Caco-2 (cell line): ENCODE measurements around the gene ANXA3. TPM values are rescaled to one million over a fixed set of nuclear protein-coding genes. Genes with fewer than 3 reads are reported as not detected.
"Not testable (repeated sequence)": the region's sequence is repeated elsewhere in the genome, so short reads cannot be mapped to it uniquely, and the experiment has no call there.

ENCODE experiments used
- Bru-seq: library from RNA; stranded (reverse); fragments of 400-500 nt; gene quantifications from one replicate; lab custom pipeline; 2021; lab: Mats Ljungman, UMichigan
- BruChase-seq, 2 experiments: library from RNA; stranded (reverse); fragments of 400-500 nt; gene quantifications; one replicate each; lab custom pipeline; 2021; lab: Mats Ljungman, UMichigan
- BruUV-seq: library from RNA; stranded (reverse); fragments of 400-500 nt; replicated peaks from 2 replicates; lab custom pipeline; 2021; lab: Mats Ljungman, UMichigan
- CTCF ChIA-PET: fragments of 300-600 bp; sonication (Branson Sonifier 250); formaldehyde crosslinking; loops from one replicate; lab custom pipeline; 2022; ENCODE audit warnings: antibody characterized with exemption; lab: Charles Lee
- POLR2A ChIA-PET: fragments of 300-600 bp; sonication (Branson Sonifier 250); formaldehyde crosslinking; loops from one replicate; lab custom pipeline; 2022; ENCODE audit warnings: antibody characterized with exemption; lab: Charles Lee
- DNase-seq, 2 experiments: peaks; one replicate each; pipeline versions ENCODE4 v3.0.0 to v3.0.0-alpha.2; 2020 to 2022
- H3K27me3 ChIP-seq: replicated peaks from 2 replicates; pipeline ENCODE4 v1.6.0; 2011; ENCODE audit warnings: low read length; ENCODE audit not compliant: control insufficient read depth, insufficient read depth
- H3K36me3 ChIP-seq: 2 replicates; pipeline ENCODE4 v1.5.1; 2011; ENCODE audit warnings: low read length; ENCODE audit not compliant: control insufficient read depth, insufficient read depth
- H3K4me1 ChIP-seq: fragments of 250-450 bp; sonication (Bioruptor Pico); 2 replicates; pipeline ENCODE4 v1.5.1; 2020; ENCODE audit warnings: mild to moderate bottlenecking
- H3K4me3 ChIP-seq: 2 replicates; pipeline ENCODE4 v1.5.1; 2011; ENCODE audit warnings: low read depth, mild to moderate bottlenecking, control low read depth, low read length
- H3K9me3 ChIP-seq: fragments of 250-450 bp; sonication (Bioruptor Pico); 2 replicates; pipeline ENCODE4 v1.5.1; 2020; ENCODE audit warnings: mild to moderate bottlenecking, moderate library complexity
- H3K27ac Mint-ChIP-seq: one replicate; pipeline ENCODE4 v1.8.0; 2022; ENCODE audit warnings: mixed read lengths; ENCODE audit not compliant: unreplicated experiment
- H3K27me3 Mint-ChIP-seq: one replicate; pipeline ENCODE4 v1.8.0; 2022; ENCODE audit warnings: mixed read lengths; ENCODE audit not compliant: insufficient read depth, unreplicated experiment
- H3K36me3 Mint-ChIP-seq: one replicate; pipeline ENCODE4 v1.8.0; 2022; ENCODE audit warnings: mild to moderate bottlenecking, mixed read lengths; ENCODE audit not compliant: insufficient read depth, unreplicated experiment
- H3K4me1 Mint-ChIP-seq: one replicate; pipeline ENCODE4 v1.8.0; 2022; ENCODE audit warnings: low read depth, mixed read lengths; ENCODE audit not compliant: unreplicated experiment
- H3K4me3 Mint-ChIP-seq: one replicate; pipeline ENCODE4 v1.8.0; 2022; ENCODE audit warnings: mild to moderate bottlenecking, moderate library complexity, mixed read lengths; ENCODE audit not compliant: unreplicated experiment
- H3K9me3 Mint-ChIP-seq: one replicate; pipeline ENCODE4 v1.8.0; 2022; ENCODE audit warnings: mixed read lengths; ENCODE audit not compliant: unreplicated experiment
- CTCF ChIP-seq, 2 experiments: fragments of 200-600 bp in 1 of 2; IDR thresholded peaks; 1 replicate in 1 of 2; 2 replicates in 1 of 2; pipeline versions ENCODE4 v1.5.1 to v1.8.0; 2011 to 2022; ENCODE audit warnings: antibody characterized with exemption in 1 of 2, control low read depth in 1 of 2, inconsistent platforms in 1 of 2, low read depth in 1 of 2, low read length in 1 of 2, mild to moderate bottlenecking in 1 of 2, moderate library complexity in 1 of 2; ENCODE audit not compliant: insufficient read depth in 1 of 2, severe bottlenecking in 1 of 2, unreplicated experiment in 1 of 2
- intact Hi-C: fragments of 100-400 bp; cut with micrococcal nuclease; formaldehyde crosslinking; loops from one replicate; pipeline ENCODE4 v1.10.0; 2022; ENCODE audit not compliant: unreplicated experiment
- long read RNA-seq: library from polyadenylated mRNA; stranded (forward); transcript quantifications from one replicate; pipeline ENCODE4 v2.0.0, GENCODE V29; 2022
- total RNA-seq: library from RNA; stranded (reverse); gene quantifications from 2 replicates; pipeline ENCODE4 v1.2.3, GENCODE V29; 2022

Gene ANXA3
- total RNA-seq (327 and 361 TPM in 2 replicates), Bru-seq, nascent RNA (percentile 98 among the genes with signal in this experiment), BruChase-seq, experiment 1, labeled RNA remaining after a 2-hour chase (percentile 94 among the genes with signal in this experiment), BruChase-seq, experiment 2, labeled RNA remaining after a 6-hour chase (percentile 95 among the genes with signal in this experiment)
- long read RNA-seq, transcript ANXA3-201 (13 exons, 1,657 nt): major isoform, 776 of 909 reads
- long read RNA-seq, transcript ANXA3-209 (12 exons, 1,335 nt): minor isoform, 8 of 909 reads
- long read RNA-seq, partial matches to known transcripts: 25 of 909 reads
- long read RNA-seq, other reads (novel, unspliced or antisense): 91 of 909 reads

DNA sequence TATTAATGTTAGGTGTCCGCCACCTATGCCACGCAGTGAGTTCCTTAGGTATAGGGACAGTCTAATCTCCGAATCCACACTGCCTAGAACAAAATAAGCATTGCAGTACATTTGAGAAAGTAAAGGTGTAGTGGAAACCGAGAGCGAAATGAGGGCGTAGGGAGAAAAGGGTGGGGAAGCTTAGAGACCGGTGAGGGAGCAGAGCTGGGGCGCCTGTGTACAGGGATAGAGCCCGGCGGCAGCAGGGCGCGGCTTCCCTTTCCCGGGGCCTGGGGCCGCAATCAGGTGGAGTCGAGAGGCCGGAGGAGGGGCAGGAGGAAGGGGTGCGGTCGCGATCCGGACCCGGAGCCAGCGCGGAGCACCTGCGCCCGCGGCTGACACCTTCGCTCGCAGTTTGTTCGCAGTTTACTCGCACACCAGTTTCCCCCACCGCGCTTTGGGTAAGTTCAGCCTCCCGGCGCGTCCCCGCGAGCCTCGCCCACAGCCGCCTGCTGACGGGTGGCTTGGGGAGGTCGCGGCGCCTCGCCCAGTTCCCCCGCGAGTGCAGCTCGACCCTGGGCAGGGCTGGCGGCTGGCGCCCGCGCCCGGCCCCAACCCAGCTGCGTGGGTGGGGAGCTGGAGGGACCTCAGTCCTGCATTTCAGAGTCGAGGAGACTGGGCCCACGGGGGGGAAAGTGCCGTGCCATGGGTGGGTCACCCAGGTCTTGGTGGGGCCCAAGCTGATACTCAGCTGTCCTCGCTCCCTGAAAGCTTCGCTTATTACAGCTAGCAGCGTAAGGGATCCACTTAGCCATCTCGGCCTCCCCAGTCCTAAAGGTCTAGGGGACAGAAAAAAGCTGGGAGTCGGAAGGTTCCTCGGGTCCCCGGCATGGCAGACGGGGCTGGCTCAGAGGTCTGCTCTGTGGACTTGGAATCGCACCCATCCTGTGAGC lies at the start of gene ANXA3:
Gene ANXA3, plus strand, starts transcription at position 351 of the 932 bp plus-strand sequence. CDS start 2,704 bp downstream, outside the sequence.
- CTCF ChIA-PET: no interaction called here
- no peaks in the 10 kb centered on the region for H3K27me3 ChIP-seq
- peak within 1 kb of the TSS; percentile 74 for H3K4me3 ChIP-seq
- no peak for TF ChIP-seq CTCF (IDR thresholded peaks at IDR 0.05; ENCODE audit: insufficient read depth in 1 of 2, low read depth in 1 of 2, low read length in 1 of 2, severe bottlenecking in 1 of 2, unreplicated experiment in 1 of 2)
- H3K36me3 Mint-ChIP-seq: peaks cover 65% of the 10 kb centered on the region
- H3K4me3 Mint-ChIP-seq: peak within 1 kb of the TSS; percentile 86
- H3K36me3 ChIP-seq: no peaks in the 10 kb centered on the region; the same call in 1 of the 2 replicates
- H3K9me3 Mint-ChIP-seq: no peaks in the 10 kb centered on the region
- POLR2A ChIA-PET: interaction anchor here (0.5 to 4.3 kb wide), 6 partner anchors 10 to 732 kb away, joined by 3 to 48 read pairs (median 3); no protein-coding TSS in a partner anchor
- peaks cover 27% of the 10 kb centered on the region for H3K4me1 Mint-ChIP-seq
- BruUV-seq: no TSS peak
- peak; percentile 87 to 90 for DNase-seq
- H3K4me1 ChIP-seq: peaks cover 54% of the 10 kb centered on the region
- H3K27me3 Mint-ChIP-seq: no peaks in the 10 kb centered on the region
- H3K27ac Mint-ChIP-seq: peak within 1 kb of the TSS; percentile 90
- intact Hi-C loops: loop anchor here (1.0 to 5.0 kb wide), 5 partner anchors 10 to 311 kb away; partner anchors contain the start of gene BMP2K
- no peaks in the 10 kb centered on the region for H3K9me3 ChIP-seq

DNA sequence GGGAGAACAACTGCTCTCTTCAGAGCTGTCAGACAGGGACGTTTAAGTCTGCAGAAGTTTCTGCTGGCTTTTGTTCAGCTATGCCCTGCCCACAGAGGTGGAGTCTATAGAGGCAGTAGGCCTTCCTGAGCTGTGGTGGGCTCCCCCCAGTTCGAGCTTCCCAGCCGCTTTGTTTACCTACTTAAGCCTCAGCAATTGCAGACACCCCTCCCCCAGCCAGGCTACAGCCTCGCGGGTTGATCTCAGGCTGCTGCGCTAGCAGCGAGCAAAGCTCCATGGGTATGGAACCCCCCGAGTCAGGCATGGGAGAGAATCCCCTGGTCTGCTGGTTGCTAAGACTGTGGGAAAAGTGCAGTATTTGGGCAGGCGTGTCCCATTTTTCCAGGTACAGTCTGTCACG lies 45.3 kb upstream of the ANXA3 start:
- H3K4me1 ChIP-seq, H3K9me3 ChIP-seq, POLR2A ChIA-PET, CTCF ChIA-PET, H3K27ac Mint-ChIP-seq, intact Hi-C loops, H3K27me3 ChIP-seq, H3K36me3 ChIP-seq, H3K4me3 ChIP-seq, H3K27me3 Mint-ChIP-seq, H3K4me1 Mint-ChIP-seq, H3K36me3 Mint-ChIP-seq, DNase-seq, BruUV-seq, H3K4me3 Mint-ChIP-seq: not testable (repeated sequence)
- peaks cover 11% of the 10 kb centered on the region for H3K9me3 Mint-ChIP-seq

GRCh38 chr4:78509043-78509442 lies 42.5 kb upstream of the ANXA3 start:
- no peak overlapping the region for H3K27ac Mint-ChIP-seq
- no TSS peak for BruUV-seq
- ChIA-PET CTCF (no interaction called here), POLR2A (no interaction called here)
- no peaks in the 10 kb centered on the region for H3K27me3 Mint-ChIP-seq
- peaks cover 11% of the 10 kb centered on the region for H3K9me3 Mint-ChIP-seq
- Histone ChIP-seq H3K4me1 (peaks cover 11% of the 10 kb centered on the region), H3K9me3 (no peaks in the 10 kb centered on the region), H3K27me3 (no peaks in the 10 kb centered on the region), H3K4me3 (no peak overlapping the region), H3K36me3 (peaks cover 5% of the 10 kb centered on the region)
- H3K36me3 Mint-ChIP-seq: peaks cover 6% of the 10 kb centered on the region
- no peak for DNase-seq
- H3K4me1 Mint-ChIP-seq: no peaks in the 10 kb centered on the region
- no peak for TF ChIP-seq CTCF (IDR thresholded peaks at IDR 0.05; ENCODE audit: insufficient read depth in 1 of 2, low read depth in 1 of 2, low read length in 1 of 2, severe bottlenecking in 1 of 2, unreplicated experiment in 1 of 2)
- no peak overlapping the region for H3K4me3 Mint-ChIP-seq
- intact Hi-C loops: no loop called here
